Skeletal muscle tissue (tissue), 4 donors: ENCODE data around the gene MAP4K5. TPM values are rescaled to one million over a fixed set of nuclear protein-coding genes. Genes with fewer than 3 reads are reported as not detected.
"Not testable (repeated sequence)": the region's sequence is repeated elsewhere in the genome, so short reads cannot be mapped to it uniquely, and the experiment has no call there.

Experiments used
- H3K27ac ChIP-seq: one replicate; pipeline ENCODE4 v1.7.0; 2013; ENCODE audit warnings: mild to moderate bottlenecking, low read depth, low read length, inconsistent platforms
- H3K27me3 ChIP-seq, 3 donors: one replicate each; pipeline ENCODE4 v1.7.0; 2013; ENCODE audit warnings: low read length in 3 of 3; ENCODE audit not compliant: control insufficient read depth in 3 of 3, insufficient read depth in 3 of 3
- H3K36me3 ChIP-seq, 3 donors: one replicate each; pipeline ENCODE4 v1.7.0; 2013; ENCODE audit warnings: low read length in 3 of 3; ENCODE audit not compliant: control insufficient read depth in 3 of 3, insufficient read depth in 3 of 3
- H3K4me1 ChIP-seq, 3 donors: one replicate each; pipeline ENCODE4 v1.7.0; 2013; ENCODE audit warnings: low read length in 3 of 3, mild to moderate bottlenecking in 3 of 3; ENCODE audit not compliant: control insufficient read depth in 3 of 3, insufficient read depth in 3 of 3
- H3K4me3 ChIP-seq, 3 donors: one replicate each; pipeline ENCODE4 v1.7.0; 2013; ENCODE audit warnings: low read length in 3 of 3
- H3K9ac ChIP-seq, 3 donors: one replicate each; pipeline ENCODE4 v1.7.0; 2013; ENCODE audit warnings: low read length in 3 of 3, mild to moderate bottlenecking in 3 of 3, moderate library complexity in 2 of 3, low read depth in 1 of 3
- H3K9me3 ChIP-seq, 3 donors: one replicate each; pipeline ENCODE4 v1.7.0; 2013; ENCODE audit warnings: low read length in 3 of 3; ENCODE audit not compliant: control insufficient read depth in 3 of 3
- total RNA-seq: library from RNA; depleted of rRNA; stranded (reverse); fragments of >200 nt; gene quantifications from one replicate; pipeline ENCODE4 v1.2.3, GENCODE V29; 2014
- donor health status: Osteomylitis.

MAP4K5 gene
- total RNA-seq, 1 donor from 2014 or later, result 27.1 TPM

GRCh38 chr14:50552796-50553195 is 20.4 kb upstream of the MAP4K5 start:
- not testable (repeated sequence) for H3K27ac ChIP-seq, H3K36me3 ChIP-seq, H3K9ac ChIP-seq, H3K4me3 ChIP-seq, H3K27me3 ChIP-seq, H3K9me3 ChIP-seq, H3K4me1 ChIP-seq

- Histone ChIP-seq H3K4me3 (no peak overlapping the region), H3K9me3 (no peaks in the 10 kb centered on the region), H3K9ac (no peak overlapping the region), H3K36me3 (no peaks in the 10 kb centered on the region), H3K4me1 (no peaks in the 10 kb centered on the region), H3K27me3 (peaks cover 0 to 3% (median 2%) of the 10 kb centered on the region in 3 donors), H3K27ac (no peak overlapping the region)
Measured at GRCh38 chr14:50551877-50552276, 19.5 kb upstream of the MAP4K5 start.

- peaks cover 0 to 6% (median 1%) of the 10 kb centered on the region in 3 donors for H3K4me1 ChIP-seq
- no peak overlapping the region for H3K27ac ChIP-seq
- H3K27me3 ChIP-seq, result peaks cover 0 to 3% (median 0%) of the 10 kb centered on the region in 3 donors
- no peaks in the 10 kb centered on the region for H3K36me3 ChIP-seq
- no peaks in the 10 kb centered on the region for H3K9me3 ChIP-seq
- H3K9ac ChIP-seq, result no peak overlapping the region
- no peak overlapping the region for H3K4me3 ChIP-seq
Measured at GRCh38 chr14:50550294-50550693, 17.9 kb upstream of the MAP4K5 start.

GRCh38 chr14:50545618-50546017 is 13.2 kb upstream of the MAP4K5 start:
- Histone ChIP-seq H3K4me1 (peaks cover 0 to 12% (median 6%) of the 10 kb centered on the region in 3 donors), H3K4me3 (no peak overlapping the region), H3K9ac (no peak overlapping the region), H3K36me3 (no peaks in the 10 kb centered on the region), H3K9me3 (no peaks in the 10 kb centered on the region), H3K27ac (no peak overlapping the region), H3K27me3 (peaks cover 0 to 3% (median 0%) of the 10 kb centered on the region in 3 donors)

GRCh38 chr14:50544911-50545310 is 12.5 kb upstream of the MAP4K5 start:
- H3K4me3 ChIP-seq, result no peak overlapping the region
- H3K4me1 ChIP-seq, result peaks cover 0 to 12% (median 6%) of the 10 kb centered on the region in 3 donors
- no peaks in the 10 kb centered on the region for H3K36me3 ChIP-seq
- no peak overlapping the region for H3K9ac ChIP-seq
- no peaks in the 10 kb centered on the region for H3K9me3 ChIP-seq
- no peak overlapping the region for H3K27ac ChIP-seq
- H3K27me3 ChIP-seq, result peaks cover 0 to under 1% (median 0%) of the 10 kb centered on the region in 3 donors

GRCh38 chr14:50542941-50543418 is 10.6 kb upstream of the MAP4K5 start:
- peaks cover 0 to 12% (median 6%) of the 10 kb centered on the region in 3 donors for H3K4me1 ChIP-seq
- H3K27ac ChIP-seq, result no peak overlapping the region
- no peaks in the 10 kb centered on the region for H3K9me3 ChIP-seq
- no peaks in the 10 kb centered on the region for H3K27me3 ChIP-seq
- no peaks in the 10 kb centered on the region for H3K36me3 ChIP-seq
- no peak overlapping the region for H3K9ac ChIP-seq
- no peak overlapping the region for H3K4me3 ChIP-seq

GRCh38 chr14:50541159-50541567 is 8.8 kb upstream of the MAP4K5 start:
- Histone ChIP-seq H3K27me3 (no peaks in the 10 kb centered on the region), H3K36me3 (no peaks in the 10 kb centered on the region), H3K9me3 (no peaks in the 10 kb centered on the region), H3K9ac (no peak overlapping the region), H3K4me3 (no peak overlapping the region), H3K27ac (no peak overlapping the region), H3K4me1 (peaks cover 0 to 12% (median 6%) of the 10 kb centered on the region in 3 donors)

GRCh38 chr14:50539051-50539450 is 6.7 kb upstream of the MAP4K5 start:
- Histone ChIP-seq H3K9ac (no peak overlapping the region), H3K4me3 (no peak overlapping the region), H3K9me3 (no peaks in the 10 kb centered on the region), H3K27me3 (no peaks in the 10 kb centered on the region), H3K36me3 (no peaks in the 10 kb centered on the region), H3K4me1 (no peaks in the 10 kb centered on the region), H3K27ac (no peak overlapping the region)

GRCh38 chr14:50538034-50538433 is 5.7 kb upstream of the MAP4K5 start:
- not testable (repeated sequence) for H3K9ac ChIP-seq, H3K4me1 ChIP-seq, H3K27me3 ChIP-seq, H3K27ac ChIP-seq, H3K9me3 ChIP-seq, H3K36me3 ChIP-seq, H3K4me3 ChIP-seq

- Histone ChIP-seq H3K27me3 (no peaks in the 10 kb centered on the region), H3K4me3 (no peak overlapping the region), H3K36me3 (peaks cover 0 to under 1% (median 0%) of the 10 kb centered on the region in 3 donors), H3K9me3 (no peaks in the 10 kb centered on the region), H3K9ac (no peak overlapping the region), H3K27ac (no peak overlapping the region), H3K4me1 (peaks cover 10 to 20% (median 14%) of the 10 kb centered on the region in 3 donors)
Measured at GRCh38 chr14:50534997-50535396, 2.6 kb upstream of the MAP4K5 start.
